GM21526 (cell line): Measurements from ENCODE around the gene MDGA2.
"Not testable (repeated sequence)": the region's sequence is repeated elsewhere in the genome, so short reads cannot be mapped to it uniquely, and the experiment has no call there.

Experiments
- ATAC-seq: cut with Tn5 transposase; IDR thresholded peaks from one replicate; pipeline ENCODE4 v1.9.1; 2021; ENCODE audit warnings: moderate library complexity; ENCODE audit not compliant: unreplicated experiment, low FRiP score

Gene MDGA2

DNA sequence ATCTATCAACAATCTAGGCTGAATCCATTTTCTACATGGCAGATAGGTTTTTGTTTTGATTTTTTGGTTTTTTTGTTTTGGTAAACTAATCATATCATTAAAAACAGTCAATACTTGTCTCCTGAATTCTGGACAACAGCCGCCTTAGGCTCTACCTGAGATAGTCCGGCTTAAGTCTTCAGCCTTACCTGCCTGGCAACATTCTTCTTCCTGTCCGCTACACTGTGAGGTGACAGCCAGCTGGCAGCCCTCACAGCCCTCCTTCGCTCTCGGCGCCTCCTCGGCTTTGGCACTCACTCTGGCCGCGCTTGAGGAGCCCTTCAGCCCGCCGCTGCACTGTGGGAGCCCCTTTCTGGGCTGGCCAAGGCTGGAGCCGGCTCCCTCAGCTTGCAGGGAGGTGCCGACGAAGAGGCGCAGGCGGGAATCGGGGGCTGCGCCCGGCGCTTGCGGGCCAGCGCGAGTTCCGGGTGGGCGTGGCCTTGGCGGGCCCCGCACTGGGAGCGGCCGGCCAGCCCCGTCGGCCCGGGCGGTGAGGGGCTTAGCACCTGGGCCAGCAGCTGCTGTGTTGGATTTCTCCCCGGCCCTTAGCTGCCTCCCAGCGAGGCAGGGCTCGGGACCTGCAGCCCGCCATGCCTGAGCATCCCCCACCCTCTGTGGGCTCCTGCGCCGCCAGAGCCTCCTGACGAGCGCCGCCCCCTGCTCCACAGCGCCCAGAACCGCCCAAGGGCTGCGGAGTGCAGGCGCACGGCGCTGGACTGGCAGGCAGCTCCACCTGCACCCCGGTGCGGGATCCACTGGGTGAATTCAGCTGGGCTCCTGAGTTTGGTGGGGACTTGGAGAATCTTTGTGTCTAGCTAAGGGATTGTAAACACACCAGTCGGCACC, 49.0 kb downstream of the MDGA2 start:
- ATAC-seq: no peak

GRCh38 chr14:47624126-47624525, 51.3 kb downstream of the MDGA2 start:
- not testable (repeated sequence) for ATAC-seq

GRCh38 chr14:47619392-47619791, 56.0 kb downstream of the MDGA2 start:
- ATAC-seq: no peak

GRCh38 chr14:47606566-47606965, 68.8 kb downstream of the MDGA2 start:
- no peak for ATAC-seq

- ATAC-seq: no peak
These were observed 78.5 kb downstream of the MDGA2 start for GRCh38 chr14:47596860-47597259.

- peak; percentile 68 for ATAC-seq
These were observed 79.2 kb downstream of the MDGA2 start for GRCh38 chr14:47596232-47596631.

GRCh38 chr14:47595552-47595951, 79.9 kb downstream of the MDGA2 start:
- no peak for ATAC-seq

DNA sequence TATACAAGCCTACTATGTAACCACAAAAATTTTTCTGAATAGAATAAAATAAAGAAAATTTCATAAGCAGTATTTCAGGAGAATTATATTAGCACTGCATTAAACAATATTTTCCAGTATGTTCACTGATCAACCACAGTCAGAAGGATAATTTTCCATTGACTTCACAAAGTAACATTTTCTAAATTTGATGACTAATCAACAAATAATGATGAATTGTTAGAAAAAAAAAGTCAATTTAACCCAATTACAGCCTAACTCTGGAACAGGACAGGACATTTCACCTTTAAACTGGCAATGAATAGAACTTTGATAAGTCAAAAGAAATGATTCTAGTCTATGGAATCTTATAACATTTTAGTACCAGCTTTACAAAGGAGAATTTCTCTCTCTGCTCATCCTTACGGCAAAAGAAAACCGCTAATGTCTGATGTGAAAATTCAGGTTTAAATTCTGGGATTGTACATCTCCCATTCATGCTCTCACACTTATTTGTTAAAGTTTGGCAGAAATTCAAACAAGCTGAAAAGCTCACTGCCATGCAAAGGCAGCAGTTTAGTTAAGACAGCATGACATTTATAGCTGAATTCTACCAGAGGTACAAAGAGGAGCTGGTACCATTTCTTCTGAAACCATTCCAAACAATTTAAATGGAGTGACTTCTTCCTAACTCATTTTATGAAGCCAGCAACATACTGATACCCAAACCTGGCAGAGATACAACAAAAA, 84.5 kb downstream of the MDGA2 start:
- no peak for ATAC-seq

DNA sequence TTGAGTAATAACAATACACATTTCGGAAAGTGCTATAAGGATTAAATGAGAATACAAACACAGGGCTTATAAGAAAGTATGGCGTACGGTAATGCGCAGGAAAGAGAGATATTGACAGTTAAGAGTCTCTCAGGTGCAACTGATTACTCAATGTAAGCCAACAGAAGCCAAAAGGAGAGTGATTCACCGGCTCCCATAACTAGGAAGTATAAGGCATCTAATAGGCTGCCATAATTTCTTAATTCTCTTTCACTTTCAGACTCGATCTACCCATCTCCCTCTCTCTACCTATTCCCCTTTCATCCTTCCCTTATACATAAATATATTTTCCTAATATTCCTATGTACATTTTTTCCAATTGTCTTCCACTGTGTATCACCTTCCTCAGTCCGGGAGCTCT, 90.0 kb downstream of the MDGA2 start:
- ATAC-seq: no peak

GRCh38 chr14:47567273-47567672, 108.1 kb downstream of the MDGA2 start:
- no peak for ATAC-seq

DNA sequence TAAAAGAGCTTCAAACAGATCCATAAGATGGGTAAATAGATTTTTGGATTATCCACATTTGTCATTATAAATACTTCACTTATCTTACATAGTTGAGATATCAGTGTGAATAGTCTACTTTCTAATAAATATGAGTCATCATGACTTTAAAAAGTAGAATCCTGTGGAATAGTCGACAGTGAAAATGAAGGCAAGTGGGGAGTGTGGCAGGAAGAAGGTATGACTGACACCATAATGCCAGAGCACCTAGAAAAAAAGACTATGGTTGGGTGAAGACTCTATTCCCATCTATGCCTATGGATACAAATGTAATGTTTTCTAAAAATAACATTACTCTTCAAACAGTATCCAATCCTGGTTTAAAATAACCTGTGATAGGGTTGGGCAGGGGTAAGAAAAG, 117.5 kb downstream of the MDGA2 start:
- no peak for ATAC-seq

DNA sequence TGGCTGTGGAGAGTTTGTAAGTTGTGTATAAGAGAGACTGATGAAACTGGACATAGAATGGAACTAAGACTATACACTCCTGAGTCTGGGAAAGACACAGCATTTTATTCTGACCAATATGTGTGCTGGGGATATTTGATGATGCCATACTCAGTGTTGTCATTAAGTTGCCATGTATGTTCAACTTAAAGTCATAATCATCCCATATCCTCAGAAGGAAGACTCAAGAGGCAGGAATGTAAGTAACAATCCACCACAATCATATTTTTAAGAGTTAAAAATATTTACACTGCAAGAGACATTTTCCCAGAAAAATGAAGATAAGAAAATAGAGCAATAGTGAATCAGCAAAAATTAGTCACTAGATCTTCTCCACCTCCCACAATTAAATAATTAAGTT, 120.1 kb downstream of the MDGA2 start:
- ATAC-seq: no peak

- no peak for ATAC-seq
These were observed 125.5 kb downstream of the MDGA2 start for GRCh38 chr14:47549886-47550285.

DNA sequence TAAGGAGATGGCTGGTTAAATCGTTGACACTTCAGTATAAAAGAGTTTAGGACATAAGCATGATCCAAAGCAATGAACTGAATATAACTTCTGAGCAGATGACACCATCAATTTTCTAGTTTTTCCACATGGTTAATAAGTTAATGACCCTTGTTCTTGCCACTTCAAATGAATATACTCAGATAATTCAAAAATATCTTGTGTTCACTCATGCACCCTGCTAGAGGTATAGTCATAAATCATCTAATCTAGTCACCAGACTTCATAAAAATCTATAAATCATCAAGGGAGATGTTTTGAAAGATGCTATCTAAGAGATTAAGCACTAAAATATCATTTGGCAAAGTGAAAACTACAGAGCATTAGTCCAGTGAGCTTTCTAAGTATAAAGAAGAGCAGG, 131.9 kb downstream of the MDGA2 start:
- no peak for ATAC-seq

DNA sequence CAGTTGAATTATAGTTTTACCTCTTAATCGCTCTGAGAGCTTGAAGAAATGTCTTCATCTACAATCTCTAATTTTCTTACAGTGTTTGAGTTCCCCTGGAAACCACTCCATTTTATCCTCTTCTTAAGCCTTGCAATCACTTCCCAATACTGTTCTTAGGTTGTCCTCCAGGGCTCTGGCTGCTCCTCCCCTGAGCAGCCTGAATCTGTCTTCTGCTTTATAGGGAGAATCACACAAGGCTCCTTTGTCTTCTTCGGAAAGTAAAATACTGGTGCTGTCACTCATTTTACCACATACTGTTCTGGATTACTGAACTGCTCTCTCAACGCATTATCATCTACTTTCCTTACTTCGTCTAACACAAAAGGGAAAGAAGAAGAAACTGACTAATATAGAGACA, 133.7 kb downstream of the MDGA2 start:
- ATAC-seq: no peak

DNA sequence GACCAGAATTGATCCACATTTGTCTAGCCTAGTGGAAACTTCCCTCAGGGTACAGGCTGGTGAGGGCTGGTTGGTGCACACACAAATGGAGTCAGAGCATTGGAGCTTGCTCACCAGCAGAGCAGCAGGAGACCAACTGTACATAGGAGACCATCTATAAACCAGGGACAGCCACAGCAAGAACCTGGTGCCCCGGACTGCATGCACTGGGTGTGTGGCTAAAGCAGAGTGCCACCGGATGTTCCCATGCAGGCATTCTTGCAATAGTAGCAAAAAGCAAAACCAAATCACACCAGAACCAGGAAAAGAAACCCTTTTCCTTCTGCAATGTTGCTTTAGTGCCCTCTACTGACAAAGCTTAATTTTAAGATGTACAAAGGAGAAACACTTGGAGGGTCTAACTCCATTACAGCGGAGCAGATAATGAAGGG, 136.4 kb downstream of the MDGA2 start:
- ATAC-seq: no peak

DNA sequence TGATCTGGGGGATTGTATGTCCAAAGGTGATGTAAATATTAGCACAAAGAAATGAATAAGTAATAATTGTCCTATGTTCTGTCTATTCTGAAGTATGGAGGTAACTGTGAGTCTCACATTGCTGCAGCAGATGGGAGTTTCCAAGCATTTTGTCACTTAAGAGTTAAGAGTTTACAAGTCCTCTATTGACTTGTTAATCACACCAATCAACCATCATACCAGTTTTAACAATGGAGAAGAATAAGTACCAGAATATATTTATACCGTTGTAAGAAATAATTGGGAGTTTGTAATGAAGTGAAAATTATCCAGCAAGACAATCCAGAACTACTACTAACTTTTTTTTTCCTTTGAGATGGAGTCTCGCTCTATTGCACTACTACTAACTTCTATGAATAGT, 139.1 kb downstream of the MDGA2 start:
- no peak for ATAC-seq

DNA sequence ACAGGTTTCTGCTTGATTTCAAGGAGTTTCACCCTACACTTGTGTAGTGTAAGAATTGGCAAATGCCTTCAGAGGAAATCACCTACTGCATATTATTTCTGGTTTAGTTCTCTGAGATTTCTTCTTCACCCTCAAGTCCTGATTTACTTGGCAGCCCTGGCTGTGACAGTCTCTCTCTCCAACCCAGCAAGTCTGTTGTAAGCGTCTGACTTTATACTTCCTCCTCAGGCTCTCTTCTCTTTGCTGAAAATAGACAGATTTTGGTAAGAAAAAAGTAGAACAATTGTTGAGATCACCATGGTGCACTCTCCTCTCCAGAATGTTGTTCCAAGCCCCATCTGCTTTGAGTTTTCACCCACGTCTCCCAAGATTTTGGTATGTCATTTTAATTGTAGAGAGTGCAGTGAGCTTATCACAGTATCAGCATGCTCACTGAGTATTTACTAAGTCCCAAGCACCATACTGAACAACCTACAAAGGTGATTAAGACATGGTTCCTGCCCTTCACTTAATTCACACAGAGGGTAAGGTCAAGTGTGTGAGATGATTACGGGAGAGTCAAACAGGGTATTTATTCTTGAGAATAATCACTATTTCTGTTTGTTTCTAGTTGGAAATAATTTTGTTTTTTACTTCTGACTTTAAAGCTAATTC, 148.7 kb downstream of the MDGA2 start:
- ATAC-seq: no peak

DNA sequence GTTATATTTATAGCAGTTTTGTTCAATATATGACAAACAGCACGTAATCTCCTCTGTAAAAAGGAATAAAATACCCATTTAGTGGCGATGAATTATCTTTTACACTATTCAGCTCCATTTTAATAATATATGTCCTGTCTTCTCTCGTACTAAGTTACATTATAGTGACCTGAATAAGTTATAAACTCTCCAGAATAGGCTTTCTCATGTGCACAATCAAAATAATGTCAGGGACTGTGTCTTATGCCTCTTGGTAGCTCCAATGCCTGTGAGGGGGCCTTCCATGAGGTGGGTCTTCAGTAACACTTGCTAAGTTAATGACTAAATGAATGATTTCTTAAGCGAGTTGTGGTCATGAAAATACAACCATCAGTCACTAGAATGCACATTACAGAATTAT, 150.9 kb downstream of the MDGA2 start:
- no peak for ATAC-seq

DNA sequence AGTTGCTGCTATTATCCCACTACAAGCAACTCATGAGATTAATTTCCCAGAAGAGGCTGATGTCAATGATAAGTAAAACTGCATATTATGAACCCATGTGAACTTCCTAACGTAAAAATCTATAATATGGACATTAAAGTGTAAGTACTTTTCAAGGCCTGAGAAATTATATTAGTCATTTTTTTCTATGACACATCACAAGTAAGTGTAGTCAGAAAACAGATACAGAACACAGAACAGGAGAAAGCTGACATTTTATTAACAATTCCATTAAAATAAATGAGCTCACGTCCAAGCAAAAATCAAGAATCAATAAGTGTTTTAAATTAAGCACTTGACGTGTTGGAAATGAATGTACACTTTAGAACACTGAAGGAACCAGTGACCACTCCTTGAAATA, 155.0 kb downstream of the MDGA2 start:
- ATAC-seq: no peak

- ATAC-seq: no peak
These were observed 163.6 kb downstream of the MDGA2 start for GRCh38 chr14:47511829-47512228.
